Activated CD4-positive, alpha-beta T cell treated with anti-CD3 and anti-CD28 coated beads, Interleukin-2, amount 50 U/mL, for 24 hours (primary cell): Measurements from ENCODE around the gene MANBA.

ENCODE experiments used
- DNase-seq, 2 donors: peaks; one replicate each; pipeline ENCODE4 v3.0.0-alpha.2; 2020; ENCODE audit warnings: low read depth in 1 of 2, low spot score in 1 of 2

The MANBA gene

DNA sequence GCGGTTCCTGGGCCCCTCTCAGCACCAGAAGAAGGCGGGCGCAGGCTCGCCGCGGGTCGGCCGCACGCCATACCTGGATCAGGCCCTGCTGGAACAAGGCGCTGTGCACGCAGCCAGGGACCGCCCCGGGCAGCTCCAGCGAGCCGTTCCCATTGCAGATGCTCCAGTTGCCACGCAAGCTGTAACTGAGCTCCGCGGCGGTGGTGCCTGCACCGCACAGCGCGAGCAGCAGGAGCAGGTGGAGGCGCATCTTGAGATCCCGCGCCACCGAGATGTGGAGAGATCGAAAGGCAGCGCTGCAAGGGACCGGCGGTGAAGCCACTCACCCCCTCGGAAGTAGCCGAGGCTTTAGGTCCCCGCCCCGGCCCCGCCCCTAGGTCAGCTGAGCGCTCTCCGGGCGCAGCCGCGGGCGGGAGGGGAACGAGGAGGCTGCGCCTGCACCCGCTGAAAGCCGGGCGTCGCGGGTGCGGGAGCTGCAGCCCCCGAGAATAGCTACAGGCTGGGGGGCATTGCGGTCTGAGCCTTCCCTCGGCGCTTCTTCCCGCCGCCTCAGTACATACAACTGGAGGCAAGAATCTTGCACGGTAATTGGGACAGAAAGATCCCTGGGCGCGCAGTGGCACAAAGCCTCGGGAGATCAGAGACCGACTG is at the start of gene MANBA:
Gene MANBA (minus strand): TSS at position 324 of the 651 bp plus-strand sequence. CDS start 74 bp downstream, at position 250.
- DNase-seq = peak; percentile 56 to 72

- no peak for DNase-seq
Observed at GRCh38 chr4:102809691-102810090, 48.9 kb upstream of the MANBA start.

- DNase-seq = no peak
Observed at GRCh38 chr4:102809190-102809589, 48.4 kb upstream of the MANBA start.

GRCh38 chr4:102808009-102808408 is 47.2 kb upstream of the MANBA start:
- DNase-seq = no peak

DNA sequence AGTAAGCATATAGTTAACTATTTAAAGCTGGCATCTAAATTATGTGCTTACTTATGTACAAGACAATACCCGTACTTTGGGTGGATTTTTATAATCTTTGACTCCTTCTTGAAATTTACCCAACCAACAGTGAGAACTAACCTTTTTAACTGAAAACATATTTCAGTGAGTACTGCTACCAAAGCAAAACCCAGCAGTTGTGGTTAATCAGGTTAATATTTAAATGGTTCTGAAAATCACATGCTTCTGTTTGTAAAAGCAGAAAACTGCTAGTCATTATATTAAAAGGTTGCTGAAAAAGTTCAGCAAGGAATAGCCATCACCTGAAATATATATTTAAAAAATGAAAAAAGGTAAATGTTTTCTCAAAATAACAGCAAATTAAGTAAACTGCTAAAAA is 46.6 kb upstream of the MANBA start:
- no peak for DNase-seq

DNA sequence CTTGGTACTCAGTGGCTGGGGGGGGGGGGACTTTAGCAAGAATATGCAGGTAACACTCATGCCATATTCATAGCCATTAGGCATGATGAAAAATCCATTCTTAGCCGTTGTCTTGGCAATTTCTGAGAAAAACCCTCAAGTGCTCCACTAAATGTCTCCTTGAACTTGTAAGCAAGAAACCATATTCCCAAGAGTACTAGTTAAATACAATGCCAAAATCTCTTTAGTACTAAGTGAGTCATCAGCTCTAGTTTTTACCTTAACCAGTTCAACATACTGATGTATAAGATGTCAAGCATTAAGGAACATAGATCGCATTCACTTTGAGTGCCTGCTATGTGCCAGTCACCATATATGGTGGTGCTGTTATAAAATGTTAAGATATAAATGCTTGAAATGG is 39.0 kb upstream of the MANBA start:
- no peak for DNase-seq

GRCh38 chr4:102794999-102795398 is 34.2 kb upstream of the MANBA start:
- no peak for DNase-seq

DNA sequence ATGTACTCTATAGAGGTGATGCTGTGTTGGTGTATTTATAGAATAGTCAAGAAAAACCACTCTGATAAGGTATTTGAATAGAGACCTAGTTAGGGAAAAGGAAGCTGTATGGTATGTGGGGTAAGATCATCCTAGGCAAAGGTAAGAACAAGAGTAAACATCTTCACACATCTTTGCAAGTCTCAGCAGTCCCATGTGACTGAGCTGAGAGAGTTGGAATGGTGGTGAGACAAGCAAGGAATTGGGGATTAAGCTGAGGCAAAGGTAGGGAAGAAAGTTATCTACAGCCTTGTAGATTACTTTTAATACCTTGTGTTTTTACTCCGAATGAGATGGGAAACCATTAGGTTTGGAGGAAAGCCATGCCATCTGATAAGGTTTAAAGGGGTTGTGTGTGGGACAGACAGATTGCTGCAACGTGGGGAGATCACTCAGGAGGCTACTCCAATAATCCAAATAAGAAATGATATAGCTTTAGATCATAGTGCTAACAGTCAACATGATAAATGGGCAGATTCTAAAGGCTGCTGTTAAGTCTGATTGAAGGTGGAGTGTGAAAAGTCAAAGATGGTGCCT is 31.7 kb upstream of the MANBA start:
- no peak for DNase-seq

- no peak for DNase-seq
Observed at GRCh38 chr4:102791318-102791835, 30.6 kb upstream of the MANBA start.

- no peak for DNase-seq
Observed at GRCh38 chr4:102789317-102789717, 28.5 kb upstream of the MANBA start.

GRCh38 chr4:102787944-102788343 is 27.2 kb upstream of the MANBA start:
- DNase-seq = no peak

GRCh38 chr4:102787096-102787881 is 26.5 kb upstream of the MANBA start:
- no peak for DNase-seq

- DNase-seq = no peak
Observed at GRCh38 chr4:102786279-102786678, 25.5 kb upstream of the MANBA start.

DNA sequence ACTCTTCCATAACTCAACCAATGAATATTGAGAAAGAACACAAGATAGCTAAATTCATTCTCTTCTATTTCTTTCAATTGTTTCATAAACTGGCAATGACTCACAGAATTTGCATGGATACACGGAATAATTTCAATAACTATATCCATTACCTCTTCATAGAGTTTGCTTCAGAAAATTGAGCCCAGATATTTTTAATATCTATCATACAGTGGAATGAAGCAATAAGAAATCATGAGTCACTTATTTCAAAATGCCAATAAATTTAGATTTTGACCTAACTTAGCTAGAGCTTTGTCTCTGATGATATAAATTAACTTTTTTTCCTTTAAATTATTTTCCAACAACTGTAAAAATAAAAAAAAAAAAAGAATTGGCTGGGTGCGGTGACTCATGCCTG is 22.2 kb upstream of the MANBA start:
- DNase-seq = no peak

DNA sequence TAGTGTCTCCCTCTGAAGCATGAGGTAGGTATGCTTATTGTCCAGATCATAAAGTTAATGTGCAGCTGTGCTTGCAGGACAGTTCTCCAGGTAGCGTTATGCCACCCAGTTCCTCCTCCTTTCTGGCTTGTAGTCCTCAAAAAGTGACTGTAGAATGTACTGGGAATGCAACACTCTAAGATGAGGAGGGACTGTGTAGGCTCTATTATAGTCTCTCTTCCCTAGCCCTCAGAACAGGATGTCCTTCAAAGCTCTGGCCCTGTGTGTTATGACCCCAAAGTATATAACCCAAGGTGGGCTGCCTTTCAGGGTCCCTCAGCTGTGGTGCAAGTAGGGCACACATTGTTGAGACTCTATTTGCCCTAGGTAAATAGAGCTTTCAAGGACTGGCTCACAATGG is 20.8 kb upstream of the MANBA start:
- no peak for DNase-seq

GRCh38 chr4:102780476-102781144 is 19.8 kb upstream of the MANBA start:
- no peak for DNase-seq

- DNase-seq = no peak
Observed at GRCh38 chr4:102779204-102779603, 18.4 kb upstream of the MANBA start.

- no peak for DNase-seq
Observed at GRCh38 chr4:102778720-102779119, 18.0 kb upstream of the MANBA start.

- no peak for DNase-seq
Observed at GRCh38 chr4:102775805-102776204, 15.0 kb upstream of the MANBA start.

GRCh38 chr4:102774254-102774653 is 13.5 kb upstream of the MANBA start:
- DNase-seq = no peak

DNA sequence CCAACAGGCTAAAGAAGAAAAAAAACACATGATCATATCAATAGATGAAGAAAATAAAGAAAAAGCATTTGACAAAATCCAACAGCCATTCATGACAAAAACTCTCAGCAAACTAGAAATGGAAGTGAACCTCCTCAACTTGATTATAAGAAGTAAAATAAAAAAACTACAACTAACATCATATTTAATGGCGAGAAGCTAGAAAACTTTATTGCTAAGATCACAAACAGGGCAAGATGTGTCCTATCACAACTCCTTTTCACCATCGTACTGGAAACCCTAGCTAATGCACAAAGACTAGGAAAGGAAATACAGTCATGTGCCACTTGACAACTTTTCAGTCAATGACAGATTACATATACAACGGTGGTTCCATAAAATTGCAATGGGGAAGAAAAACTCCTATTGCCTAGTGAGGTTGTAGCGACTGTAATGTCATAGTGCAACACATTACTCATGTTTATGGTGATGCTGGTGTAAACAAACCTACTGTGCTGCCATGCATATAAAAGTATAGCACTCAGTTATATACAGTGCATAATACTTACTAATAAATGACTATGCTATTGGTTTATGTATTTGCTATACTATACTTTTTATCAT is 12.1 kb upstream of the MANBA start:
- DNase-seq = no peak
